GM12878 (cell line): Measurements from ENCODE around the gene ATIC. TPM values are rescaled to one million over a fixed set of nuclear protein-coding genes. Genes with fewer than 3 reads are reported as not detected.

Experiments used
- ATAC-seq: fragments of 200-7000 bp; cut with Tn5 transposase; 3 replicates; pipeline ENCODE4 v1.9.1; 2020; ENCODE audit warnings: mild to moderate bottlenecking, moderate library complexity
- BruUV-seq: library from RNA; stranded (reverse); fragments of 400-500 nt; replicated peaks from 2 replicates; lab custom pipeline; 2021; lab: Mats Ljungman, UMichigan
- CTCF ChIA-PET: fragments of 300-600 bp; sonication (Branson Sonifier 250); formaldehyde crosslinking; extraction: SDS; loops from one replicate; lab custom pipeline; 2021; ENCODE audit warnings: inconsistent platforms; lab: Yijun Ruan, JAX
- POLR2A ChIA-PET: fragments of 350-600 bp; formaldehyde crosslinking; extraction: SDS; loops from one replicate; lab custom pipeline; 2021; ENCODE audit warnings: inconsistent platforms; lab: Charles Lee
- RAD21 ChIA-PET: fragments of 300-600 bp; sonication (Branson Sonifier 250); formaldehyde crosslinking; loops from one replicate; lab custom pipeline; 2023; ENCODE audit warnings: antibody characterized with exemption; ENCODE audit not compliant: unreplicated experiment; lab: Charles Lee
- SMC1A ChIA-PET: fragments of 300-600 bp; sonication (Branson Sonifier 250); formaldehyde crosslinking; loops from one replicate; lab custom pipeline; 2023; ENCODE audit not compliant: unreplicated experiment, uncharacterized antibody; lab: Charles Lee
- DNase-seq: peaks from one replicate; pipeline ENCODE4 v3.0.0-alpha.2; 2011; ENCODE audit warnings: low read depth, low spot score
- FAIRE-seq: peaks from 3 replicates; lab custom pipeline; 2011; peaks lifted over from hg19 to GRCh38; lab: Jason Lieb, UNC
- H2AFZ ChIP-seq: 2 replicates; pipeline ENCODE4 v1.6.0; 2011; ENCODE audit warnings: low read depth, low read length, control low read depth; ENCODE audit not compliant: control insufficient read depth
- H3K27ac ChIP-seq: 2 replicates; pipeline ENCODE4 v1.5.1; 2011; ENCODE audit warnings: control low read depth; ENCODE audit not compliant: control insufficient read depth, insufficient read depth
- H3K27me3 ChIP-seq, 2 experiments: replicated peaks in 1 of 2; 2 replicates each; pipeline versions ENCODE4 v1.6.0 to v1.6.1; 2011; ENCODE audit warnings: low read length in 1 of 2; ENCODE audit not compliant: control insufficient read depth in 2 of 2, insufficient read depth in 2 of 2
- H3K36me3 ChIP-seq, 2 experiments: 2 replicates each; pipeline ENCODE4 v1.5.1; 2011; ENCODE audit warnings: low read length in 1 of 2; ENCODE audit not compliant: control insufficient read depth in 2 of 2, insufficient read depth in 2 of 2
- H3K4me1 ChIP-seq: 2 replicates; pipeline ENCODE4 v1.6.1; 2011; ENCODE audit warnings: mild to moderate bottlenecking, low read length, moderate library complexity, mixed read lengths; ENCODE audit not compliant: control insufficient read depth, insufficient read depth
- H3K4me2 ChIP-seq: 2 replicates; pipeline ENCODE4 v1.6.0; 2011; ENCODE audit warnings: control low read depth; ENCODE audit not compliant: control insufficient read depth, insufficient read depth
- H3K4me3 ChIP-seq: fragments of 200-600 bp; sonication (generic); 2 replicates; pipeline ENCODE4 v1.5.1; 2016
- H3K79me2 ChIP-seq: 2 replicates; pipeline ENCODE4 v1.6.0; 2011; ENCODE audit warnings: low read length; ENCODE audit not compliant: control insufficient read depth, insufficient read depth
- H3K9ac ChIP-seq: 2 replicates; pipeline ENCODE4 v1.8.0; 2011; ENCODE audit warnings: low read length, control low read depth, mixed read lengths; ENCODE audit not compliant: control insufficient read depth, insufficient read depth
- H3K9me3 ChIP-seq: replicated peaks from 3 replicates; pipeline ENCODE4 v1.5.1; 2011; ENCODE audit warnings: mild to moderate bottlenecking, low read length; ENCODE audit not compliant: control insufficient read depth, insufficient read depth
- H4K20me1 ChIP-seq: 2 replicates; pipeline ENCODE4 v1.6.0; 2011; ENCODE audit not compliant: control insufficient read depth, insufficient read depth
- CUX1 ChIP-seq: IDR thresholded peaks from 2 replicates; pipeline ENCODE4 v1.6.1; 2012; ENCODE audit warnings: improper control_type of control experiment, low read depth, low read length; ENCODE audit not compliant: insufficient replicate concordance
- FOS ChIP-seq: IDR thresholded peaks from 3 replicates; pipeline ENCODE4 v1.6.1; 2011; ENCODE audit warnings: borderline replicate concordance; ENCODE audit not compliant: insufficient read length; ENCODE audit errors: extremely low read depth
- GATAD2B ChIP-seq: fragments of 450-650 bp; conservative IDR thresholded peaks from 2 replicates; pipeline ENCODE4 v1.6.1; 2017; ENCODE audit warnings: low read depth, mild to moderate bottlenecking, moderate library complexity
- LARP7 ChIP-seq: fragments of 450-650 bp; IDR thresholded peaks from 2 replicates; pipeline ENCODE4 v1.6.1; 2017; ENCODE audit warnings: mild to moderate bottlenecking
- NFYA ChIP-seq: IDR thresholded peaks from 2 replicates; pipeline ENCODE4 v1.6.1; 2011; ENCODE audit warnings: low read depth, mild to moderate bottlenecking, low read length, improper control_type of control experiment, borderline replicate concordance
- RELA ChIP-seq: fragments of 450-650 bp; IDR thresholded peaks from 2 replicates; pipeline ENCODE4 v1.8.0; 2014; ENCODE audit warnings: borderline replicate concordance; ENCODE audit not compliant: partially characterized antibody
- SPI1 ChIP-seq: IDR thresholded peaks from 2 replicates; pipeline ENCODE4 v1.6.1; 2011; ENCODE audit warnings: low read depth, mild to moderate bottlenecking, low read length, moderate library complexity, borderline replicate concordance; ENCODE audit not compliant: insufficient read depth
- TCF12 ChIP-seq: IDR thresholded peaks from 2 replicates; pipeline ENCODE4 v1.6.1; 2011; ENCODE audit warnings: low read depth, mild to moderate bottlenecking, low read length
- YBX1 ChIP-seq: fragments of 450-650 bp; IDR thresholded peaks from 2 replicates; pipeline ENCODE4 v1.6.1; 2016; ENCODE audit warnings: antibody characterized with exemption
- in situ Hi-C: fragments of 300-500 bp; cut with MboI; formaldehyde crosslinking; loops from 9 replicates; pipeline ENCODE4 v1.14.3; 2018; ENCODE audit warnings: mixed read lengths
- intact Hi-C: fragments of 100-400 bp; cut with micrococcal nuclease; formaldehyde crosslinking; loops from one replicate; pipeline ENCODE4 v1.14.2; 2022; ENCODE audit not compliant: unreplicated experiment
- polyA plus RNA-seq, 11 experiments: library from polyadenylated mRNA; depleted of rRNA in 4 of 11; unstranded in 6 of 11; stranded (reverse) in 5 of 11; fragments of >200 nt; fragmentation: Nextera tagmentation in 4 of 11; fragmentation: Illumina TruSeq in 1 of 11; extraction: Ambion mirVana in 4 of 11; extraction: Trizol in 1 of 11; gene quantifications; 1 replicate in 1 of 11; 2 replicates in 10 of 11; pipeline versions ENCODE4 v1.2.1 to v1.2.3, GENCODE V29; 2011 to 2016; ENCODE audit warnings: inconsistent platforms in 2 of 11, missing spikeins in 2 of 11, low read depth in 1 of 11
- total RNA-seq, 4 experiments: library from RNA; depleted of rRNA in 3 of 4; stranded (reverse); fragments of >200 nt in 3 of 4; fragmentation: Illumina TruSeq in 1 of 4; extraction: Trizol in 1 of 4; gene quantifications; 2 replicates each; pipeline versions ENCODE4 v1.2.1 to v1.2.3, GENCODE V29; 2013 to 2021

ATIC gene
- total and polyA plus RNA-seq, 10 of the 15 experiments (the other 5 are each of a cell fraction or from before 2014, with no cell fraction given): 45.1 to 518 (median 306) TPM

GRCh38 chr2:215368493-215368809 is 56.6 kb downstream of the ATIC start:
- intact Hi-C loops (no loop called here), in situ Hi-C loops (no loop called here)
- Histone ChIP-seq H3K9me3 (no peaks in the 10 kb centered on the region), H3K36me3 (peaks cover 0 to 7% of the 10 kb centered on the region in 2 experiments; a peak in 2 of 4 replicates), H3K4me1 (no peaks in the 10 kb centered on the region), H3K27me3 (no peaks in the 10 kb centered on the region), H3K4me3 (no peak overlapping the region), H2AFZ (no peak overlapping the region), H4K20me1 (no peaks in the 10 kb centered on the region), H3K79me2 (no peaks in the 10 kb centered on the region)
- ChIA-PET SMC1A (interaction anchor here (1.0 to 1.3 kb wide), 2 partner anchors 9 to 56 kb away, joined by 3 read pairs; no protein-coding TSS in a partner anchor), POLR2A (no interaction called here), RAD21 (no interaction called here)
- TF ChIP-seq CUX1: no peak
- TF ChIP-seq RELA: no peak
- TF ChIP-seq YBX1: no peak
- TF ChIP-seq TCF12: no peak
- TF ChIP-seq LARP7: no peak
- TF ChIP-seq GATAD2B: no peak
- TF ChIP-seq NFYA: no peak
- no peak for TF ChIP-seq FOS
- TF ChIP-seq SPI1: no peak
- TF ChIP-seq, all 136 proteins: peak for 0
- CTCF ChIA-PET: interaction anchor here (0.9 kb wide), 1 partner anchor 9 kb away, joined by 4 read pairs; no protein-coding TSS in a partner anchor
- no peak overlapping the region for H3K9ac ChIP-seq
- DNase-seq: no peak
- H3K4me2 ChIP-seq: no peak overlapping the region
- FAIRE-seq: no peak
- BruUV-seq: no TSS peak
- ATAC-seq: no peak
- H3K27ac ChIP-seq: no peak overlapping the region
